PC-9 (cell line): ENCODE results near the gene MAP6D1. TPM values are rescaled to one million over a fixed set of nuclear protein-coding genes. Genes with fewer than 3 reads are reported as not detected.

Experiments
- BruUV-seq: library from RNA; stranded (reverse); fragments of 400-500 nt; replicated peaks from 2 replicates; lab custom pipeline; 2021; lab: Mats Ljungman, UMichigan
- CTCF ChIA-PET: fragments of 300-600 bp; sonication (Branson Sonifier 250); formaldehyde crosslinking; loops from one replicate; lab custom pipeline; 2022; ENCODE audit warnings: antibody characterized with exemption; lab: Charles Lee
- POLR2A ChIA-PET: fragments of 300-600 bp; sonication (Branson Sonifier 250); formaldehyde crosslinking; loops from one replicate; lab custom pipeline; 2022; ENCODE audit warnings: antibody characterized with exemption; ENCODE audit not compliant: unreplicated experiment; lab: Charles Lee
- DNase-seq, 2 experiments: peaks; one replicate each; pipeline versions ENCODE4 v3.0.0 to v3.0.0-alpha.2; 2015 to 2022; ENCODE audit warnings: mixed read lengths in 1 of 2
- H2AFZ ChIP-seq: fragments of 200-600 bp; sonication (generic); 2 replicates; pipeline ENCODE4 v1.8.1; 2017; ENCODE audit warnings: antibody characterized with exemption
- H3F3A ChIP-seq: fragments of 200-600 bp; sonication (generic); 2 replicates; pipeline ENCODE4 v1.8.1; 2017; ENCODE audit warnings: antibody characterized with exemption, mild to moderate bottlenecking, low read depth; ENCODE audit not compliant: insufficient read depth
- H3K27ac ChIP-seq: fragments of 200-600 bp; sonication (generic); 2 replicates; pipeline ENCODE4 v1.6.1; 2016; ENCODE audit warnings: mixed run types
- H3K27me3 ChIP-seq: fragments of 200-600 bp; sonication (generic); 2 replicates; pipeline ENCODE4 v1.6.1; 2016; ENCODE audit warnings: low read depth, mixed run types; ENCODE audit not compliant: insufficient read depth
- H3K36me3 ChIP-seq: fragments of 200-600 bp; sonication (generic); 2 replicates; pipeline ENCODE4 v1.6.1; 2016; ENCODE audit warnings: low read depth, mixed run types
- H3K4me1 ChIP-seq: fragments of 200-600 bp; sonication (generic); replicated peaks from 2 replicates; pipeline ENCODE4 v1.6.1; 2016; ENCODE audit warnings: mixed run types; ENCODE audit not compliant: insufficient read depth
- H3K4me2 ChIP-seq: fragments of 200-600 bp; sonication (generic); 2 replicates; pipeline ENCODE4 v1.6.1; 2017; ENCODE audit warnings: mixed run types
- H3K4me3 ChIP-seq: fragments of 200-600 bp; sonication (generic); 2 replicates; pipeline ENCODE4 v1.6.1; 2016; ENCODE audit warnings: mixed run types
- H3K79me2 ChIP-seq: fragments of 200-600 bp; sonication (generic); 2 replicates; pipeline ENCODE4 v1.6.1; 2017; ENCODE audit warnings: low read depth, mixed run types
- H3K9me2 ChIP-seq: fragments of 200-600 bp; sonication (generic); 2 replicates; pipeline ENCODE4 v1.8.1; 2017; ENCODE audit warnings: mild to moderate bottlenecking; ENCODE audit not compliant: insufficient read depth
- H3K9me3 ChIP-seq: fragments of 200-600 bp; sonication (generic); 2 replicates; pipeline ENCODE4 v1.8.1; 2016; ENCODE audit warnings: low read depth; ENCODE audit not compliant: insufficient read depth
- H4K20me1 ChIP-seq: fragments of 200-600 bp; sonication (generic); 2 replicates; pipeline ENCODE4 v1.8.1; 2017; ENCODE audit not compliant: insufficient read depth
- CTCF ChIP-seq: fragments of 200-600 bp; sonication (generic); conservative IDR thresholded peaks from 2 replicates; pipeline ENCODE4 v1.6.1; 2017; ENCODE audit warnings: mixed run types, antibody characterized with exemption, mild to moderate bottlenecking, moderate library complexity
- EZH2 ChIP-seq: fragments of 200-600 bp; sonication (generic); IDR thresholded peaks from 2 replicates; pipeline ENCODE4 v1.8.0; 2017; ENCODE audit warnings: antibody characterized with exemption, low read depth
- intact Hi-C: fragments of 100-400 bp; cut with micrococcal nuclease; formaldehyde crosslinking; loops from one replicate; pipeline ENCODE4 v1.10.0; 2022; ENCODE audit not compliant: unreplicated experiment
- total RNA-seq: library from RNA; stranded (reverse); gene quantifications from 2 replicates; pipeline ENCODE4 v1.2.3, GENCODE V29; 2021

Gene MAP6D1
- total RNA-seq, 1 experiment from 2014 or later = 2.2 TPM

- Histone ChIP-seq H3F3A (peaks cover 19% of the 10 kb centered on the region; the same call in 1 of the 2 replicates), H3K27me3 (no peaks in the 10 kb centered on the region), H3K9me3 (no peaks in the 10 kb centered on the region), H3K9me2 (no peaks in the 10 kb centered on the region), H4K20me1 (peaks cover 11% of the 10 kb centered on the region; the same call in 1 of the 2 replicates), H3K27ac (no peak overlapping the region), H2AFZ (no peak overlapping the region), H3K4me2 (no peak overlapping the region), H3K79me2 (no peaks in the 10 kb centered on the region), H3K36me3 (peaks cover 51% of the 10 kb centered on the region), H3K4me3 (no peak overlapping the region), H3K4me1 (no peaks in the 10 kb centered on the region)
- no peak for DNase-seq
- intact Hi-C loops = no loop called here
- BruUV-seq = no TSS peak
- TF ChIP-seq EZH2 = no peak
- TF ChIP-seq CTCF = no peak
- ChIA-PET CTCF (no interaction called here), POLR2A (no interaction called here)
Measured at GRCh38 chr3:183857863-183858262, 32.5 kb upstream of the MAP6D1 start.

- TF ChIP-seq EZH2 (no peak), CTCF (no peak)
- Histone ChIP-seq H3K4me1 (no peaks in the 10 kb centered on the region), H3K9me2 (no peaks in the 10 kb centered on the region), H3K9me3 (no peaks in the 10 kb centered on the region), H3K4me2 (no peak overlapping the region), H3F3A (peaks cover 30% of the 10 kb centered on the region), H2AFZ (no peak overlapping the region), H4K20me1 (0 out of 2 replicates have a peak, but pooled peaks cover 10% of the 10 kb centered on the region), H3K4me3 (no peak overlapping the region), H3K79me2 (no peaks in the 10 kb centered on the region; the same call in 1 of the 2 replicates), H3K36me3 (peaks cover 49% of the 10 kb centered on the region), H3K27ac (no peak overlapping the region), H3K27me3 (no peaks in the 10 kb centered on the region)
- POLR2A ChIA-PET = no interaction called here
- DNase-seq = no peak
- intact Hi-C loops = no loop called here
- no TSS peak for BruUV-seq
- CTCF ChIA-PET = no interaction called here
Measured at GRCh38 chr3:183854318-183855035, 29.1 kb upstream of the MAP6D1 start.

- H3K4me2 ChIP-seq = no peak overlapping the region
- peak; percentile 29 to 71 for DNase-seq
- BruUV-seq = no TSS peak
- H4K20me1 ChIP-seq = peaks cover 5% of the 10 kb centered on the region; the same call in 1 of the 2 replicates
- intact Hi-C loops = loop anchor here (2.0 kb wide), 1 partner anchor 21 kb away; the partner anchor contains the start of gene MAP6D1
- peaks cover 56% of the 10 kb centered on the region for H3K36me3 ChIP-seq
- H2AFZ ChIP-seq = no peak overlapping the region
- no peaks in the 10 kb centered on the region for H3K9me3 ChIP-seq
- POLR2A ChIA-PET = interaction anchor here (0.6 kb wide), 1 partner anchor 937 kb away, joined by 3 read pairs; no protein-coding TSS in a partner anchor
- no peak overlapping the region for H3K4me3 ChIP-seq
- no peaks in the 10 kb centered on the region; the same call in 1 of the 2 replicates for H3K79me2 ChIP-seq
- H3K27ac ChIP-seq = peak overlapping the region; percentile 28
- TF ChIP-seq CTCF (no peak), EZH2 (no peak)
- no peaks in the 10 kb centered on the region for H3K9me2 ChIP-seq
- no peaks in the 10 kb centered on the region for H3K27me3 ChIP-seq
- CTCF ChIA-PET = interaction anchor here (0.7 to 1.8 kb wide), 2 partner anchors 39 to 48 kb away, joined by 3 to 15 read pairs; partner anchors contain the start of gene PARL
- H3F3A ChIP-seq = peaks cover 28% of the 10 kb centered on the region
- peaks cover 13% of the 10 kb centered on the region for H3K4me1 ChIP-seq
Measured at GRCh38 chr3:183845608-183846288, 20.4 kb upstream of the MAP6D1 start.
